Stimulated activated naive CD8-positive, alpha-beta T cell treated with anti-CD3 and anti-CD28 coated beads, Interleukin-15, Interleukin-2, amounts not matched to agents 100 U/mL and 50 U/mL, for 24 hours (primary cell): Measurements from ENCODE around the gene UBE2G2.

Source experiments
- ATAC-seq: fragments of 150-1000 bp; cut with Tn5 transposase; one replicate; pipeline ENCODE4 v1.10.0; 2021
- DNase-seq: peaks from one replicate; pipeline ENCODE4 v3.0.0; 2021

UBE2G2 gene

GRCh38 chr21:44727321-44727720 is 74.3 kb downstream of the UBE2G2 start:
- DNase-seq (no peak), ATAC-seq (no peak)

GRCh38 chr21:44726826-44727225 is 74.8 kb downstream of the UBE2G2 start:
- DNase-seq, result no peak
- ATAC-seq, result no peak

- DNase-seq (no peak), ATAC-seq (no peak)
Observed at GRCh38 chr21:44724926-44725325, 76.7 kb downstream of the UBE2G2 start.

GRCh38 chr21:44724196-44724595 is 77.4 kb downstream of the UBE2G2 start:
- no peak for ATAC-seq
- no peak for DNase-seq

GRCh38 chr21:44723177-44724131 is 78.2 kb downstream of the UBE2G2 start:
- ATAC-seq (peak; percentile 61), DNase-seq (peak; percentile 32)

- no peak for DNase-seq
- ATAC-seq, result no peak
Observed at GRCh38 chr21:44722731-44723130, 78.9 kb downstream of the UBE2G2 start.

- no peak for DNase-seq
- ATAC-seq, result no peak
Observed at GRCh38 chr21:44720170-44720569, 81.5 kb downstream of the UBE2G2 start.
